Stimulated activated CD8-positive, alpha-beta memory T cell treated with anti-CD3 and anti-CD28 coated beads, Interleukin-4, amount 100 ng/mL, for 1 hour (primary cell): ENCODE data around the gene DUSP5.

Source experiments
- DNase-seq, 2 donors: peaks; one replicate each; pipeline ENCODE4 v3.0.0-alpha.2; 2020; ENCODE audit warnings: low read depth in 2 of 2, low spot score in 1 of 2

Gene DUSP5

GRCh38 chr10:110479710-110480109 is 18.0 kb upstream of the DUSP5 start:
- DNase-seq: no peak

GRCh38 chr10:110480387-110480786 is 17.3 kb upstream of the DUSP5 start:
- no peak for DNase-seq

GRCh38 chr10:110481919-110482318 is 15.8 kb upstream of the DUSP5 start:
- no peak for DNase-seq

- DNase-seq: no peak
Measured at GRCh38 chr10:110483633-110484032, 14.1 kb upstream of the DUSP5 start.

GRCh38 chr10:110485541-110485940 is 12.2 kb upstream of the DUSP5 start:
- no peak for DNase-seq

GRCh38 chr10:110486680-110487410 is 10.9 kb upstream of the DUSP5 start:
- no peak for DNase-seq

GRCh38 chr10:110487411-110488331 is 10.0 kb upstream of the DUSP5 start:
- no peak for DNase-seq

GRCh38 chr10:110488332-110488681 is 9.4 kb upstream of the DUSP5 start:
- DNase-seq: no peak

GRCh38 chr10:110488940-110489339 is 8.8 kb upstream of the DUSP5 start:
- no peak for DNase-seq

GRCh38 chr10:110490640-110491039 is 7.1 kb upstream of the DUSP5 start:
- DNase-seq: no peak

- no peak for DNase-seq
Measured at GRCh38 chr10:110491346-110491745, 6.4 kb upstream of the DUSP5 start.

- no peak for DNase-seq
Measured at GRCh38 chr10:110492069-110492822, 5.5 kb upstream of the DUSP5 start.

- no peak for DNase-seq
Measured at GRCh38 chr10:110493832-110494426, 3.8 kb upstream of the DUSP5 start.

GRCh38 chr10:110494532-110494931 is 3.2 kb upstream of the DUSP5 start:
- DNase-seq: no peak

GRCh38 chr10:110495731-110496552 is 1.8 kb upstream of the DUSP5 start:
- no peak for DNase-seq

- DNase-seq: no peak
Measured at GRCh38 chr10:110496553-110497437, 912 bp upstream of the DUSP5 start.

GRCh38 chr10:110498087-110498981 is 627 bp downstream of the DUSP5 start:
- no peak for DNase-seq

- no peak for DNase-seq
Measured at GRCh38 chr10:110498982-110499795, 1.5 kb downstream of the DUSP5 start.
